ENCODE data around the gene DOCK7.
"Not testable (repeated sequence)": the region's sequence is repeated elsewhere in the genome, so short reads cannot be mapped to it uniquely, and the experiment has no call there.

The DOCK7 gene

DNA sequence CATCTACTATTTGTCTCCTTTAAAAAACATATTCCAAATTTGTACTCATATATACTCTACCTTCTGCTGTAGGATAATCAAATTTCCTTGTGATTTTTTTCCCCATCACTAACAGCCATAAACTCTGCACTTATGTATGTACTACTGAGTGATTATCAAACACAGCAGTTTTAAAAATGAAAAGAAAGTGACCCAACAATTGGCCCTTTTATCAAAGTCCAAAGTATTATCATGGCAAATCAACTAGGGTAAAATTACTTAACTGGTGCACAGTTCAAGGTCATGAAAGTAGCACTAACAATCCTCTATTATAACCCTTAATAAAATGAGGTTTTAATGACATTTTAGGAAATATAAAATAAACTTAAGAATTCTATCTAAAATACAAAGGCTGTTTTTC, 79.3 kb downstream of the DOCK7 start:
- no peak for DNase-seq

DNA sequence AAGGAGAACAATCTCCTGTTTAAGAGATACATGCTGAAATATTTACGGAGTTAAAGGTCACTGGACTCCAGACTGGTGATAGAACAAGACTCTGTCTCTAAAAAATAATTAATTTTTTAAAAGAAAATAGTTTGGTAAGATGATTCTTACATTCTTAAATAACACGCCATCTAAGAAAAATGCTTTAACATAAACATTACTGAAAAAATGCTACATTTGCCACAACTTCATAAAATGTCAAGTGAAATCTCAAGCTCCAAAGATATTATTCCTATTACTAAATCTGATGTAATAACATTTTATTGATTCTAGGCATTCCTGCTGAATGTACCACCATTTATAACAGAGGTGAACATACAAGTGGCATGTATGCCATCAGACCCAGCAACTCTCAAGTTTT, 86.7 kb downstream of the DOCK7 start:
- no peak for DNase-seq

DNA sequence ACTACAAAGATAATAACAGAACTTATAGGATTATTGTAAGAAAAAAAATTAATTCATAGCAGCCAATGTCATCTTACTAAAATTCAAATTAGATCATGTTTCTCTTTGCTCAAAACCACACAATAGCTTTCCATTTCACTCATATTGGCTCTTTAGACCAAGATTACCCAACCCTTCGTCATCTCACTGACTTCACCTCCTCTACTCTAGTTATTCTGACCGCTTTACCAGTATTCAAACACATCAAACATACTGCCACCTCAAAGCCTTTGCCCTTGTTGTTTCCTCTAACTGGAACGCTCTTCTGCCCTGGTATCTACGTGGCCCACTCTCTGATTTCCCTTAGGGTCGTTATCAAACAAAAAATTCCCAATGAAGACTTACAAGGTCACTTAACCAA, 89.1 kb downstream of the DOCK7 start:
- DNase-seq = no peak

DNA sequence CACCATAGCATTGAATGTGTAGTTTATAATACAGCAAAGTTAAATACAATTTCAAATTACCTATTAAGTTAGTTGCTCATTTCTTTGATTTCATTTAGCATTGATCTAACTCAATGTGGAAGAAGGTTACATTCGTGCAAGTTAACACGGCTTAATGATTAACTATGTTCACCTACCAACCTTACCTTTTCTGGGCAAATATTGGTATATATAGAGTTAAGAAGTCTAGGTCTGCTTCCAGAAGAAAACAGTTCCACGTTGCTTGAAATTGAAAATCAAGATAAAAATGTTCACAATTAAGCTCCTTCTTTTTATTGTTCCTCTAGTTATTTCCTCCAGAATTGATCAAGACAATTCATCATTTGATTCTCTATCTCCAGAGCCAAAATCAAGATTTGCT, 90.9 kb downstream of the DOCK7 start, which contains the start of gene ANGPTL3:
Gene ANGPTL3, plus strand, starts transcription at position 240 of the 400 bp plus-strand sequence. Its CDS starts 47 bp downstream, at position 287.
- no peak for DNase-seq

DNA sequence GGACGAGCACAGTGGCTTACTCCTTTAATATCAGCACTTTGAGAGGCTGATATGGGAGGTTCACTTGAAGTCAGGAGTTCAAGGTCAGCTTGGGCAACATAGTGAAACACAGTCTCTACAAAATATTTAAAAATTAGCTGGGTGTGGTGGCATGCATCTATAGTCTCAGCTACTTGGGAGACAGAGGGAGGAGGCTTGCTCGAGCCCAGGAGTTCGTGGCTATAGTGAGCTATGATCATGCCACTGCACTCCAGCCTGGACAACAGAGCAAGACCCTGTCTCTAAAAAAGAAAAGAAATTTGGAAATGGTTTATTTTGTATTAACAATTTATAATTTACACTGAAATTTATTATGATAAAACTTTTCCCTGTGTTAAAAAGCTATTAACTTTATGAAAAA, 92.5 kb downstream of the DOCK7 start:
- no peak for DNase-seq

DNA sequence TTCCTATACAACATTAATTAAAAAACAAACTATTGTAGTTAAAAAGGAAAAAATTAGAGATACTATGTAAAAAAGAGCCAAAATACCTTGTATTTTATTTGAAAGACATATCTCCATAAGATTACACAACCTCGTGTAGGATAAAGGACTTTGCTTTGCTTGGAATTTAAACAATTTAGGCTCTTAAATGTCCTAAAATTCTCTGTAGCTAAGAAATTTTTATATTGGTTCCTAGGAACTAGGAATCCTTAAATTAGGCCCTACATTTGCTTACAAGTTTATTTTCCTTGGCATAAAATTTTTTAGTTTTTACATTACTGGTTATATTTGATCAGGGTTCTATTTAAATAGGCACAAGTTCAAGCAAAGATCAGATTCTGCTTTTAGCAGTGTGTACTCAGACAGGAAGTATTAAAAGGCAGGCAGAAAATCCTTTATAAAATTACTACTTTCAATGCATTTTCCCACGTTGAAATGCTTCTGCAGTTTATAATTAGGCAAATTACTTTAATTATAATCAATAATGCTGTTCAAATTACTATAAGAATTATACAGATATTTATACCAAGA, 94.3 kb downstream of the DOCK7 start:
- no peak for DNase-seq

DNA sequence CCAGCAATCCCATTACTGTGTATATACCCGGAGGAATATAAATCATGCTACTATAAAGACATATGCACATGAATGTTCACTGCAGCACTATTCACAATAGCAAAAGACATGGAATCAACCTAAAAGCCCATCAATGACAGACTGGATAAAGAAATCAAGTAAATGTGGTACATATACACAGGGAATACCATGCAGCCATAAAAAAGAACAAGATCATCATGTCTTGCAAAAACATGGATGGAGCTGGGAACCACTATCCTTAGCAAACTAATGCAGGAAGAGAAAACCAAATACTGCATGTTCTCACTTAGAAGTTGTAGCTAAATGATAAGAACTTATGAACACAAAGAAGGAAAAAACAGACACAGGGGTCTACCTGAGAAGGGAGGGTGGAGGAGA, 97.2 kb downstream of the DOCK7 start:
- DNase-seq = no peak

DNA sequence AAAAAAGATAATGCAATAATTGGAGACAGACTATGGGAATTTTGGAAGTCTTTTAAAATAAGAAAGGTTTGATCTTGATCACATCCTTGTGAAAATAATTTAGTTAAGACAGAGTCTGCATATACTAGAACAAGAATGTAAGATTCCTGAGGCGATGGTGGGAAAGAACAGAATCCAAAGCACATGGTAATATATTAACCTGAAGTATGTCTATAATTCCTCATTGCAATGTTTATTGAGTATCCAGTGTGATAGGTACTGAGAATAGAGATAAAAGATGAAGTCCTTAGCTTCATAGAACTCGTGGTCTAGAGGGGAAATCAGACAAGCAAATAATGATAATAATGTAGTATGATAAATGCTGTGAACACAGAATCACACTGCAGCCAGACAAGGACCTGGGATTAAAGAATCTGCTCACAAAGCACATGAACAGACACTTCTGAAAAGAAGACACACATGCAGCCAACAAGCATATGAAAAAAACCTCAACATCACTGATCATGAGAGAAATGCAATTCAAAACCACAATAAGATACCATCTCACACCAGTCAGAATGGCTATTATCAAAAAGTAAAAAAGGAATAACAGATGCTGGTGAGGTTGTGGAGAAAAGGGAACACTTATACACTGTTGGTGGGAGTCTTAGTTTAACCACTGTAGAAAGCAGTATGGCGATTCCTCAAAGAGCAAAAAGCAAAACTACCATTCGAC, 97.8 kb downstream of the DOCK7 start:
- DNase-seq = peak; percentile 36

DNA sequence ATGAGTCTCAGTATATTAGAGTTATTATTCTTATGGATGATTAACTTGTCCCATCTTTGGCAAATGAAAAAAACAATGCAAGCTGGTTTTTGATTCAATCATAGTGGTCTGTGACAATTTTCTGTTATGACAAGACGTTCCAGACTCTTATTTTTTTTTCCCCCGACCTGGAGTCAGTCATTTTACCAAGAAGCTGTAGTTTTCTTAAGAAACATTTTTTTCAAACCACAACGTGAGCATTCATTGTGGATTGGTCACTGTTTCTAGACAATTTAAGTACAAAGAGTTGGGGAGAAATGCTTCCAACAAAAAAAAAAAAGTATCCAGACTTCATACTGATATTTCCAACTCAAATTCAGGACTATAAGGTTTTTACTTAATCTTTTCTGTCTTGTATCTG, 98.9 kb downstream of the DOCK7 start:
- no peak for DNase-seq

DNA sequence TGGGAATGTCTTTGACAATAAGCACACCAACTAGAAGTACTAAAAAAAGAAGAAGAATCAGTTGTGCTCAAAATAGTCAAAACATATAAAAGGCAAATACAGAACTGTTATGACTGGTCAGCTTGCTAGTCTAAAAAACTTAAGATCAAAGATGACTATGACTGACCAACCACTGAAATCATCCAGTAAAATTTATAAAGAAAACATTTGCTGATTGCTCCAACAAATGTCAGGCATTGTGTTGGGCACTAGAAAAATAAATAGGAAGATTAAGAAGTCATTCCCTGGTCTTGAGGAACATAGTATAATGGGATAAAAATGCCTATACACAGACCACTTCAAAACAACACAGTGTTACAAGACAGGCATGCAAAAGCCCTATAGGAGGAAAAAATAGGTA, 100.2 kb downstream of the DOCK7 start:
- DNase-seq = no peak

DNA sequence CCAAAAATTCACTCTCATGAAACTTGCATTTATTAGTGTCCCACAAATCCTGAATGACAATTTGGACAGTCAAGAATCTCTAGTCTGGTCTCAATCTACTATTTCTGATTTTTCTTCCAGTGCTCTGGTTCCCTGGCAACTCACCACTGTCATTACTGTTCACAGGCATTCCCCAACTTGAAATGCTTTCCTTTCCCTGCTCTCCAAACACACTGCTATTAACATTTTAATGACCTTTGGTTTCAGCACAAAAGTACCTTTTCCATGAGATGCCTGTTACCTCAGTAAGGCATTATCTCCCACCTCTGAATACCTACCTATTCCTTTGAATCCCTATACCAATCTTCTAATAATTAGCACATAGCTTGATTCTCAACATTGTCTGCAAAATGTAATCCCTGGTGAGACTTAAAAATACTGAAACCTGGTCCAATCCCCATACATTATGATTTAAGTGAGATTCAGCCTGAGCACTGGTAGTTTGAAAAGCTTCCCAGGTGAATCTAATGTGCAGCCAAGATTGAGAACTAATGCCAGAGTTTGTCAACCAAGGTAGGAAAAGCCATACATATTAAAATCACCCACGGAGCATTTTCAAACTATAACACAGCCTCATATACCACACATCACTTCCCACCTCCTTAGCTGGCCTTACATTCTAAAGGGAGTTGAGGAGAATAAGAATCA, 102.6 kb downstream of the DOCK7 start:
- no peak for DNase-seq

DNA sequence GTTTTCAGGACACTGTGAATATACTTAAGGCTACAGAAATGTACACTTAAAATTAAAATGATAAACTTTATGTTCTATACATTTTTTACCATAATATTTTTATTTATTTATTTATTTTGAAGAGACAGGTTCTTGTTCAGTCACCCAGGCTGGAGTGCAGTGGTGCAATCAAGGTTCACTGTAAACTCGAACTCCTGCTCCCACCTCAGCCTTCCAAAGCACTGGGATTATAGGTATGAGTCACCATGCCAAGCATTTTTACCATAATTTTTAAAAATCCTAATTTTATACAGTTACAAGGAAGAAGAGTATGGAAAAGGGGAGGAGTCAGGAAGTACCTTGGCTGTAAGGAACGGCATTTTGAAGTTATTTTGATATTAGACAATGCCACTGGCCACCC, 114.5 kb downstream of the DOCK7 start:
- no peak for DNase-seq

DNA sequence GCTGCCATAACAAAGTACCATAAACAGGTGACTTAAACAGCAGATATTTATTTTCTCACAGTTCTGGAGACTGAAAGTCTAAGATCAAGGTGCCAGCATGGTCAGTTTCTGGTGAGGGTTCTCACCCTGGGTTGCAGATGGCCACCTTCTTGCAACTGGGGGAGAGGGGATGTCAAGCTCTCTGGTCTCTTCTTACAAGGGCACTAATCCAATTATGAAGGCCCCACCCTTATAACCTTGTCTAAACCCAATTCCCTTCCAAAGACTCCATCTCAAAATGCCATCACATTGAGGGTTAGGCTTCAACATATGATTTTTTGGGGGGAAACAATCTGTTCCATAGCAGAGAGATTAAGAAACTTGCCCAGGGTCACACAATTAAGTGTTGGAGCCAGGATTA, 115.7 kb downstream of the DOCK7 start:
- DNase-seq = no peak

DNA sequence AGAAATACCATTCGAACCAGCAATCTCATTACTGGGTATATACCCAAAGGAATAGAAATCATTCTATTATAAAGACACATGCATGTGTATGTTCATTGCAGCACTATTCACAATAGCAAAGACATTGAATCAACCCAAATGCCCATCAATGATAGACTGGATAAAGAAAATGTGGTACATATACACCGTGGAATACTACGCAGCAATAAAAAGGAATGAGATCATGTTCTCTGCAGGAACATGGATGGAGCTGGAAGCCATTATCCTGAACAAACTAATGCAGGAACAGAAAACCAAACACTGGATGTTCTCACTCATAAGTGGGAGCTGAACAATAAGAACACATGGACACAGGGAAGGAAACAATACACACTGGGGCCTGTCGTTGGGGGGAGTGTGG, 116.7 kb downstream of the DOCK7 start:
- DNase-seq = not testable (repeated sequence)

DNA sequence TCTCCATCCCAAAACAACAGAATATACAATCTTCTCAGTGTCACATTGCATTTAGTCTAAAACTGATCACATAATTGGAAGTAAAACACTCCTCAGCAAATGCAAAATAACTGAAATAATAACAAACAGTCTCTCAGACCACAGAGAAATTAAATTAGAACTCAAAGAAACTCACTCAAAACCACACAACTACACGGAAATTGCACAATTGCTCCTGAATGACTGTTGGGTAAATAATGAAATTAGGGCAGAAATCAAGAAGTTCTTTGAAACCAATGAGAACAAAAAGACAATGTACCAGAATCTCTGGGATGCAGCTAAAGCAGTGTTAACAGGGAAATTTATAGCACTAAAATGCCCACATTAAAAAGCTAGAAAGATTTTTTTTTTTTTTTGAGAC, 120.3 kb downstream of the DOCK7 start:
- DNase-seq = peak; percentile 46

DNA sequence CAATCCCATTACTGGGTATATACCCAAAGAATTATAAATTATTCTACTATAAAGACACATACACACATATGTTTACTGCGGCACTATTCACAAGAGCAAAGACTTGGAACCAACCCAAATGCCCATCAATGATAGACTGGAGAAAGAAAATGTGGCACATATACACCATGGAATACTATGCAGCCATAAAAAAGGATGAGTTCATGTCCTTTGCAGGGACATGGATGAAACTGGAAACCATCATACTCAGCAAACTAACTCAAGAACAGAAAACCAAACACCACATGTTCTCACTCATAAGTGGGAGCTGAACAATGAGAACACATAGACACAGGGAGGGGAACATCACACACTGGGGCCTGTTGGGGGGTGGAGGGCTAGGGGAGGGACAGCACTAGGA, 121.0 kb downstream of the DOCK7 start:
- not testable (repeated sequence) for DNase-seq

DNA sequence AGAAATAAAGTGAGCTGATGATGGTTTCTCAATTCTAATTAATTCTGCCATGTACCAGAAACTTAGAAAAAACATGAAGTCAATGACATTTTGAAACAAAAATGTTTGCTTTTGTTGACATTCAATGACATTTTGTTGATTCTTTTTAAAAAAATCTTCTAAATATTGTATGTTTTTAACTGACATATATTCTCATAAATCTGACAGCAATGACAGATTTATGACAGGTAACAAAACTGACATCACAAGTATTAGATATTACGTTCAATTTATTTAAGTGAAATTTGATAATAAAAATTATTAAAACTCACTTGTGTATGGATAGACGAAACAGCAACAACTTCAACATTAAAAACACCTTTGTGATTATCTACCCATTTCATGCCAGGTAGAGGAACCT, 126.9 kb downstream of the DOCK7 start:
- DNase-seq = no peak

DNA sequence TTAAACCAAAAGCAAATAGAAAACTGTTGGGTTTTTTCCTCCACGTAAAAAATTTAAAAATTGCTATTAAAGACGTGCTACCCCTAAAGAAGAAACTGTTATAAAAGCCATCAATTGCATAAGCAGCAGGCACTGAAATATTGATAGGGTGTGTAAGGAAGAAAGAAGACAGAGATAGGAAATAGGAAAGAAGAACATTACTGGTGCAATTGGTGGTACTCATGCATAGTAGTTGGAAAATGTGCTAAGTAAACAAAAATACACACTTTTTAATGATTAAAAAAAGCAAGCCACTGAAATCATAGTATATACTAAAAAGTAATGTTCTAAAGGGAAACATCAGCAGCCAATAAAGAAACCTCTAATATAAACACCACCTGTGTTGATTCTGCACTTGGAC, 143.6 kb downstream of the DOCK7 start:
- no peak for DNase-seq

DNA sequence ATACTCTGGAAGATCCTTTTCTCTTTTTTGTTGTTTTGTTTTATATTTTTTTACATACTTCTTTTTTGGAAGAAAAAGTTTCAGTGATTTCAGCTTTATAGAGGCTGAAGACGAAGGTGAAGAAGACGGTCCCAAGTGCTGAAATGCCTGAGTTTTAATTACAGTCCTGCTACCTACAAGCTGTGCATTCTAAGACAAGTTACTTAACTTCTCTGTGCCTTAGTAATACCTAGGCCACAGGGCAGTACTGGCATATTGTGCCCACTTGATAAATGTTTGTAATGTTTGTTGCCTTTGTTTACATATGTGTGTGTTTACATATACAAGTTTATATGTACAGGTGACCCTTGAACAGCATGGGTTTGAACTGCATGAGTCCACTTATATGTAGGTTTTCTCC, 147.1 kb downstream of the DOCK7 start:
- no peak for DNase-seq

DNA sequence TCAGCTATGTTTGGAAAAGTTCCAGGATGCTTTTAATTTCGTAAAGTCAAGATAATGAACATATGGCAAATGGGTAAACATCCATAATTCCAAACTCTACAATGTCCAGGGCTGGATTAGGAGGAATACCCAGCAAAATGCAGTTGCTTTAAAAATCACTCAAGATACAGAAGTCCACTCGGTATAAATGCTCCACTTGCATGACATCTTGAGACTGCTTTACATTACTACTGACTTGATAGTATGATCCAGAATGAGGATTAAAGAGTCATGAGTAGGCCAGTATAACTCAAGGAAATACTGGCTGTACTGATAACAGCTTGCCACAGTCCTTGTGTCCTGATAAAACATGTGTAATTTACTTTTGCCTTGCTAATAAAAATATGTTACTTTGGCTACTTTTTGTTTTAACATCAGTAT, 149.1 kb downstream of the DOCK7 start:
- DNase-seq = peak; percentile 93

DNA sequence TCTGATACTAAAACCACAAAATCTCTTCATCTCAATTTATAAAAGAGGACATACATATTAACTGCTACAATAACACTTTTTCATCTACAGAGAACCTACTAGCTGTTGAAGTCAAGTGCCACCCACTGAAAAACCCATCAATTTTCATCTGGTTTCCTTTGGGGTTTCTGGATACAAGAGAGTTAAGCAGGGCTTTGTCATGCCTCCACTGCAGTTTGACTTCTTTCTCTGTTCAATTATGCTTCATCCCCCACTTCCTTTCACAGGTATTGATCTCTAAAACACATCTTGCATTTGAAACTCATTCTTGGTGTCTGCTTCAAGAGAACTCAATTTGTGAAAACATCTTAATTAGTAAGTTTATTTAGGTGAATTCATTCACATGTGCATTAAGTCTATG, 151.3 kb downstream of the DOCK7 start:
- DNase-seq = peak; percentile 33

DNA sequence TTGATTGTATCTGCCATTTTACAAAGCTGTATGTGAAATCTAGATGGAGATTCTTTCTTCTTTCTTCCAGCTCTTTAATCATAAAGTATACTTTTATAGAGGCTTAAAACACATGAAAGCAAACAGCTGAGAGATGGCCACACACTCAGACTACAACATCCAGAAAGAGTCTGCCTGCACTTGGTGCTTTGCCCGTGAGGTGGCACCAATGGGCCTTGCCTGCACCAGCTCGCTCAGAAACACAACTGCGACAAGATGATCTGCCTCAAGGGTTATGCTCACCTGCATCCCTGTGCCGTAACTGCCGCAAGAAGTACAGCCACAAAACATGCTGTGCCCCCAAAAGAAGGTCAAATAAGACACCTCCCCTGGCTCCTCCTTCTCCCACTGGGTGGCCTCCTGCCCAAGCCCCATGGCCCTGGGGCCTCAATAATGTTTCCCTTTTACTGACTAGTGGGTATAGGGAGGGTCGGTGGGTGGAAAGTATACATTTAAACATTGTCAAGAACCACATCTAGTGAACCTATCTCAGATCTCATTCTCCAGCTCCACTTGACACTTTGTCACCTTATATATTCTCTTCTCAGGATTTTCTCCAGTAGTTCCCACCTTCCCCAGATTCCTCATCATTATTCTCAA, 157.6 kb downstream of the DOCK7 start:
- DNase-seq = peak; percentile 44

DNA sequence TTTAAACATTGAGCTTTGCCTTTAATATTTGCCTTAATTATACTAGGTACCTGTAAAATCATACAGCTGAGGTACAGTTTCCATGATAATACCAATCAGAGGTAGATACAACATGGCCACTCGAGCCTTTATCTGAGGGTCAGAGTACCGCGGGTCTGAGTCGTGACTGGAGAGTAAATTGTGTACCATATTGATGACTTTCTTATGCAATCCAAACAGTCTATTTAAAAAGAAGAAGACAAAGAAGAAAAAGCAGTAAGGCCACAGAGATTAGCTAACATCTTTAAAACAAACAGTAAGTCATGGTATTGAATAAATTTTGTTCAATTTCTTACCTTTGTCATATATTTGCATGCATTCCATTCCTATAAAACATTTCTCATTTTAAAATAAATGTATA, 159.0 kb downstream of the DOCK7 start:
- no peak for DNase-seq

DNA sequence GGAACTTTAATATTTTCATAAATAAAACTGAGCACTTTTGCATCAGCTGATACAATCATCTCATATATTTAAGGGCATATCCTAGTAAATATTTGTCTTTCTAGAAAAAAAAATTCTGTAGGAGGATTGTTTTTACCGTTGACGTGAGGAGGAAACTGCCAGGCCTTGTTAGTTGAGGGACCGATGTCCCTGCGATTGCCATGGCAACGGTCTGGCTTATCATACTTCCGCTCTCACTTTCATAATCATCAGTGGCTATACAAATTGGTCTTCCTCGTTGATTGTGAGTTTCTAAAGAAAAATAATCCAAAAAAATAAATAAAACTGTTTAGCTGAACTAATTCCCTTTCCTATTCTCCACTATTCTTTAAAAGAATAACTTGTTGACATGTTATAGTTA, 160.2 kb downstream of the DOCK7 start:
- peak; percentile 83 for DNase-seq
